WTC11 (cell line): ENCODE results near the gene CASQ2. TPM values are rescaled to one million over a fixed set of nuclear protein-coding genes. Genes with fewer than 3 reads are reported as not detected.

Experiments
- ATAC-seq: fragments of 200-7000 bp; cut with Tn5 transposase; 2 replicates; pipeline ENCODE4 v1.10.0; 2021; ENCODE audit warnings: mild to moderate bottlenecking, moderate library complexity
- CTCF ChIA-PET: fragments of 300-600 bp; sonication (Branson Sonifier 250); formaldehyde crosslinking; loops from one replicate; lab custom pipeline; 2021; ENCODE audit warnings: antibody characterized with exemption; lab: Charles Lee
- POLR2A ChIA-PET: fragments of 350-600 bp; sonication (Branson Sonifier 250); formaldehyde crosslinking; loops from one replicate; lab custom pipeline; 2021; ENCODE audit warnings: antibody characterized with exemption; lab: Charles Lee
- DNase-seq: peaks from one replicate; pipeline ENCODE4 v3.0.0; 2021; ENCODE audit warnings: low spot score
- H3K27ac Mint-ChIP-seq: 2 replicates; pipeline ENCODE4 v1.8.0; 2021; ENCODE audit warnings: mixed read lengths
- H3K27me3 Mint-ChIP-seq: 2 replicates; pipeline ENCODE4 v1.8.0; 2021; ENCODE audit warnings: low read depth, mild to moderate bottlenecking, moderate library complexity, mixed read lengths
- H3K36me3 Mint-ChIP-seq: 2 replicates; pipeline ENCODE4 v1.8.0; 2021; ENCODE audit warnings: mixed read lengths
- H3K4me1 Mint-ChIP-seq: 2 replicates; pipeline ENCODE4 v1.8.0; 2022; ENCODE audit warnings: mixed read lengths
- H3K4me3 Mint-ChIP-seq: 2 replicates; pipeline ENCODE4 v1.8.0; 2021; ENCODE audit warnings: mild to moderate bottlenecking, moderate library complexity, mixed read lengths
- H3K9me3 Mint-ChIP-seq: 2 replicates; pipeline ENCODE4 v1.8.0; 2021; ENCODE audit warnings: mixed read lengths
- ATF2 ChIP-seq: sonication (generic); formaldehyde crosslinking; IDR thresholded peaks from 2 replicates; pipeline ENCODE4 v1.8.1; 2022; ENCODE audit warnings: low read depth, missing genetic modification reagents, borderline replicate concordance
- CTCF ChIP-seq: fragments of 200-600 bp; IDR thresholded peaks from 2 replicates; pipeline ENCODE4 v1.8.0; 2022; ENCODE audit warnings: antibody characterized with exemption
- E2F1 ChIP-seq: sonication (generic); formaldehyde crosslinking; IDR thresholded peaks from 2 replicates; pipeline ENCODE4 v1.8.0; 2022; ENCODE audit warnings: mild to moderate bottlenecking, missing genetic modification reagents
- EMX1 ChIP-seq: fragments of 250-450 bp; sonication (Bioruptor Pico); IDR thresholded peaks from 2 replicates; pipeline ENCODE4 v1.8.0; 2021; ENCODE audit warnings: mild to moderate bottlenecking
- ERG ChIP-seq: fragments of 250-450 bp; sonication (Bioruptor Pico); IDR thresholded peaks from 2 replicates; pipeline ENCODE4 v1.8.0; 2021; ENCODE audit warnings: mild to moderate bottlenecking
- ESRRA ChIP-seq: sonication (generic); formaldehyde crosslinking; IDR thresholded peaks from 2 replicates; pipeline ENCODE4 v1.8.1; 2022; ENCODE audit warnings: mild to moderate bottlenecking, missing genetic modification reagents, borderline replicate concordance
- ETV6 ChIP-seq: sonication (generic); formaldehyde crosslinking; IDR thresholded peaks from 2 replicates; pipeline ENCODE4 v1.8.1; 2022; ENCODE audit warnings: mild to moderate bottlenecking, missing genetic modification reagents
- HMGA2 ChIP-seq: fragments of 250-450 bp; sonication (Bioruptor Pico); IDR thresholded peaks from 2 replicates; pipeline ENCODE4 v1.4.0; 2021; ENCODE audit warnings: mild to moderate bottlenecking, moderate library complexity
- JAZF1 ChIP-seq: fragments of 250-450 bp; sonication (Bioruptor Pico); IDR thresholded peaks from 2 replicates; pipeline ENCODE4 v1.9.0; 2021; ENCODE audit warnings: moderate library complexity, mild to moderate bottlenecking, inconsistent platforms
- NFYB ChIP-seq: sonication (generic); formaldehyde crosslinking; conservative IDR thresholded peaks from 2 replicates; pipeline ENCODE4 v1.8.0; 2022; ENCODE audit warnings: low read depth, missing genetic modification reagents
- SP1 ChIP-seq: sonication (generic); formaldehyde crosslinking; conservative IDR thresholded peaks from 2 replicates; pipeline ENCODE4 v1.8.1; 2022; ENCODE audit warnings: missing genetic modification reagents
- USF2 ChIP-seq: sonication (generic); formaldehyde crosslinking; IDR thresholded peaks from 2 replicates; pipeline ENCODE4 v1.8.1; 2023; ENCODE audit warnings: mild to moderate bottlenecking, missing genetic modification reagents, moderate library complexity
- ZBTB21 ChIP-seq: sonication (generic); formaldehyde crosslinking; IDR thresholded peaks from 2 replicates; pipeline ENCODE4 v1.8.1; 2023; ENCODE audit warnings: mild to moderate bottlenecking, missing genetic modification reagents, borderline replicate concordance
- ZNF219 ChIP-seq: sonication (generic); formaldehyde crosslinking; IDR thresholded peaks from 2 replicates; pipeline ENCODE4 v1.8.0; 2023; ENCODE audit warnings: missing genetic modification reagents, mild to moderate bottlenecking, borderline replicate concordance
- ZNF281 ChIP-seq: sonication (generic); formaldehyde crosslinking; IDR thresholded peaks from 2 replicates; pipeline ENCODE4 v1.8.0; 2023; ENCODE audit warnings: mild to moderate bottlenecking, missing genetic modification reagents
- ZNF532 ChIP-seq: fragments of 250-450 bp; sonication (Bioruptor Pico); IDR thresholded peaks from 2 replicates; pipeline ENCODE4 v1.9.0; 2021; ENCODE audit warnings: mild to moderate bottlenecking, borderline replicate concordance
- total RNA-seq: library from RNA; stranded (reverse); gene quantifications from 3 replicates; pipeline ENCODE4 v1.2.3, GENCODE V29; 2021

Gene CASQ2
- total RNA-seq, 1 experiment from 2014 or later: not detected

- no peaks in the 10 kb centered on the region for H3K9me3 Mint-ChIP-seq
- peaks cover 3% of the 10 kb centered on the region; the same call in 1 of the 2 replicates for H3K27me3 Mint-ChIP-seq
- peaks cover 2% of the 10 kb centered on the region; the same call in 1 of the 2 replicates for H3K4me1 Mint-ChIP-seq
- no peak for ATAC-seq
- no peaks in the 10 kb centered on the region for H3K36me3 Mint-ChIP-seq
- ChIA-PET CTCF (no interaction called here), POLR2A (no interaction called here)
- H3K27ac Mint-ChIP-seq: no peak overlapping the region
- DNase-seq: no peak
- no peak for TF ChIP-seq ESRRA (CRISPR knock-in tag)
- no peak for TF ChIP-seq NFYB (CRISPR knock-in tag)
- no peak for TF ChIP-seq JAZF1 (CRISPR knock-in tag)
- TF ChIP-seq ZBTB21 (CRISPR knock-in tag): no peak
- H3K4me3 Mint-ChIP-seq: no peak overlapping the region
Measured at GRCh38 chr1:115813727-115814126, 45.2 kb upstream of the CASQ2 start.

GRCh38 chr1:115811140-115811828 is 42.8 kb upstream of the CASQ2 start:
- peaks cover 14% of the 10 kb centered on the region for H3K4me1 Mint-ChIP-seq
- ATAC-seq (no peak), DNase-seq (no peak)
- CTCF ChIA-PET: interaction anchor here (0.6 to 1.8 kb wide), 4 partner anchors 13 to 209 kb away, joined by 3 to 9 read pairs (median 6); no protein-coding TSS in a partner anchor
- peaks cover 6% of the 10 kb centered on the region for H3K36me3 Mint-ChIP-seq
- TF ChIP-seq ERG (no peak), ETV6 (CRISPR knock-in tag) (no peak), CTCF (no peak), ZNF281 (no peak), ATF2 (CRISPR knock-in tag) (no peak), ZNF219 (CRISPR knock-in tag) (no peak), USF2 (CRISPR knock-in tag) (no peak), EMX1 (CRISPR knock-in tag) (no peak), ZNF532 (CRISPR knock-in tag) (no peak), ZBTB21 (CRISPR knock-in tag) (no peak), HMGA2 (CRISPR knock-in tag) (no peak), SP1 (CRISPR knock-in tag) (no peak), E2F1 (no peak)
- peaks cover 10% of the 10 kb centered on the region for H3K9me3 Mint-ChIP-seq
- no peak overlapping the region for H3K4me3 Mint-ChIP-seq
- H3K27me3 Mint-ChIP-seq: peaks cover 3% of the 10 kb centered on the region; the same call in 1 of the 2 replicates
- POLR2A ChIA-PET: no interaction called here
- no peak overlapping the region for H3K27ac Mint-ChIP-seq
